Colonic mucosa (tissue), 4 donors: ENCODE data around the gene GUCA1A. TPM values are rescaled to one million over a fixed set of nuclear protein-coding genes. Genes with fewer than 3 reads are reported as not detected.
A peak's percentile ranks its signal among the peaks of the same experiment; 100 is the strongest.

ENCODE experiments used
- DNase-seq: peaks from one replicate; pipeline ENCODE4 v3.0.0-alpha.2; 2020
- H3K27ac ChIP-seq: fragments of 200-600 bp; one replicate; pipeline ENCODE4 v1.8.0; 2021
- H3K27me3 ChIP-seq: fragments of 200-600 bp; one replicate; pipeline ENCODE4 v1.8.0; 2021
- H3K36me3 ChIP-seq: fragments of 200-600 bp; one replicate; pipeline ENCODE4 v1.8.0; 2021
- H3K4me1 ChIP-seq: fragments of 200-600 bp; one replicate; pipeline ENCODE4 v1.8.0; 2021; ENCODE audit warnings: mild to moderate bottlenecking
- H3K4me3 ChIP-seq: fragments of 200-600 bp; one replicate; pipeline ENCODE4 v1.8.0; 2021
- H3K9ac ChIP-seq, 2 donors: one replicate each; pipeline ENCODE4 v1.7.0; 2013; ENCODE audit warnings: control low read depth in 2 of 2, low read depth in 2 of 2, low read length in 2 of 2
- H3K9me3 ChIP-seq: fragments of 200-600 bp; one replicate; pipeline ENCODE4 v1.8.0; 2021
- intact Hi-C: fragments of 100-400 bp; cut with DNase I; formaldehyde crosslinking; loops from one replicate; pipeline ENCODE4 v1.14.1; 2022
- total RNA-seq, 2 donors: library from RNA; stranded (reverse); fragmentation: NEBNext Ultra II Directional in 1 of 2; extraction: Animal tissue kit (Norgen Biotek cat#: 25700) in 1 of 2; gene quantifications; one replicate each; pipeline ENCODE4 v1.2.1, GENCODE V29; 2021
- TF ChIP-seq, protein P1 (sequence below): fragments of 200-600 bp; IDR thresholded peaks from one replicate; pipeline ENCODE4 v1.8.0; 2022; ENCODE audit warnings: antibody characterized with exemption, mild to moderate bottlenecking
- donor health status: healthy.
- donor health status: DM: no; HTN: no; CAD: no.
- donor health status: DM: no; HTN: no; CAD: no.

GUCA1A gene
- total RNA-seq, 2 donors from 2014 or later = not detected

DNA sequence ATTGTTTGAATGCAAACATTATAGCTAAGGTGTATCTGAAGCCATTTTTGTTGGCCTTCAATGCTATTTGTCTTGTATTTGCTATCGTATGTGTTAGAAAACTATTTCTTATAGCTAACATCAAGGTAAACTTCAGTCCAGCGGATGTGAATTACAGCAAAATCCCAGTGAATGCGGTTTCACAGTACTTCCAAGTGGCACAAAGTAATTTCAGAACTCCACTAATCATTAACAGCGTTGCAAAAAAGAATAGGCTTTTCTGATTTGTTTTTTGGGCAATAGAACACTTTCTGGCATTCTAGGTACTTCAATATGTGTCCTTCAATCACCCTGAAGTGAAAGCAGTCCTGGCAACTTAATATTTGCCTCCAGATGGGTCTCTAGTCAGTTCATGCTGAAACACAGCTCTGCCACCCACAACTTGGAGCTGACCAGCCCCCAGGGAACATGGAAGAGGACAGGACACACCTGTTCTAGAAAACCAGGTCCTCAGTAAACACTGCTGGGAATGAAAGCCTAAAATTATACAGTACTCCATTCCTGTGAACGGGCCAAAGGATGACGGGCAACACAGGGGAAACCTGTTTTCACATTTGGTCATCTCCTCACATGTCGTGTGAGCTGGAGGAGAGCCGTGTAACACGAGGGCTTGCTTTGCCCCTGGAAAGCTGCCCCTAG, 54.1 kb downstream of the GUCA1A start:
- no peak for DNase-seq
- H3K4me3 ChIP-seq = no peak overlapping the region
- H3K27ac ChIP-seq = peak overlapping the region; percentile 76
- intact Hi-C loops = no loop called here
- no peaks in the 10 kb centered on the region for H3K27me3 ChIP-seq
- H3K9ac ChIP-seq = peak overlapping the region in 1 of 2 donors; percentile 73
- no peaks in the 10 kb centered on the region for H3K4me1 ChIP-seq
- H3K9me3 ChIP-seq = no peaks in the 10 kb centered on the region
- H3K36me3 ChIP-seq = no peaks in the 10 kb centered on the region
- TF ChIP-seq, protein P1, sequence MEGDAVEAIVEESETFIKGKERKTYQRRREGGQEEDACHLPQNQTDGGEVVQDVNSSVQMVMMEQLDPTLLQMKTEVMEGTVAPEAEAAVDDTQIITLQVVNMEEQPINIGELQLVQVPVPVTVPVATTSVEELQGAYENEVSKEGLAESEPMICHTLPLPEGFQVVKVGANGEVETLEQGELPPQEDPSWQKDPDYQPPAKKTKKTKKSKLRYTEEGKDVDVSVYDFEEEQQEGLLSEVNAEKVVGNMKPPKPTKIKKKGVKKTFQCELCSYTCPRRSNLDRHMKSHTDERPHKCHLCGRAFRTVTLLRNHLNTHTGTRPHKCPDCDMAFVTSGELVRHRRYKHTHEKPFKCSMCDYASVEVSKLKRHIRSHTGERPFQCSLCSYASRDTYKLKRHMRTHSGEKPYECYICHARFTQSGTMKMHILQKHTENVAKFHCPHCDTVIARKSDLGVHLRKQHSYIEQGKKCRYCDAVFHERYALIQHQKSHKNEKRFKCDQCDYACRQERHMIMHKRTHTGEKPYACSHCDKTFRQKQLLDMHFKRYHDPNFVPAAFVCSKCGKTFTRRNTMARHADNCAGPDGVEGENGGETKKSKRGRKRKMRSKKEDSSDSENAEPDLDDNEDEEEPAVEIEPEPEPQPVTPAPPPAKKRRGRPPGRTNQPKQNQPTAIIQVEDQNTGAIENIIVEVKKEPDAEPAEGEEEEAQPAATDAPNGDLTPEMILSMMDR = no peak

DNA sequence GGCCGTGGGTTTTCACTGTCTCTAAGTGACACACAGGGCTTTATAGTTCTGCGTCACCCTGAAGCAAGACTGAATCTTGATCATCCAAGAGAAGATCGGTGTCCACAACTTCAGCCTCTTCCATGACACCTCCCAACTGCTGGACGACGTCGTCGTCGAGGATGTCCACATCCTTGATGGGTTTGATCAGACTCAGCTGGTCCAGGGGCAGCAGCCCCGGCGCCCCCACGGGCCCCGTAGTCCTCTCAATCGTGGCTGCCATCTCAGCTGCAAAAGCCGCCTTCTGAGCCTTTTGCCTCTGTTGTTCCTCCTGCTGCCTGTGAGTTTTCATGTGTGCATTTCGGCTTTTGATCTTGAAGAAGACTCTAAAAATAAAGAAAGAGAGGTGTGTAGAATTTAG, 55.1 kb downstream of the GUCA1A start:
- Histone ChIP-seq H3K9ac (no peak overlapping the region), H3K27me3 (no peaks in the 10 kb centered on the region), H3K4me1 (no peaks in the 10 kb centered on the region), H3K27ac (peak overlapping the region; percentile 76), H3K4me3 (no peak overlapping the region), H3K9me3 (no peaks in the 10 kb centered on the region), H3K36me3 (no peaks in the 10 kb centered on the region)
- TF ChIP-seq, protein P1 = no peak
- intact Hi-C loops = no loop called here
- DNase-seq = no peak

Other genes starting within 250 kb of the GUCA1A start
- gene CCND3, start 231.6 kb upstream of the GUCA1A start, total RNA-seq = 10 to 100 TPM; 86.2 to 92.3 TPM
- gene TAF8, start 122.8 kb upstream of the GUCA1A start, total RNA-seq = 10 to 100 TPM; 20.5 to 21.2 TPM
- 10 to 100 TPM; 35.1 to 42.3 TPM for gene C6orf132, start 30.7 kb upstream of the GUCA1A start, total RNA-seq
- 1 to 10 TPM in 1 of 2 donors, under 1 TPM in 1; 0.80 to 1.4 TPM for gene GUCA1B, start 21.6 kb downstream of the GUCA1A start, total RNA-seq
- gene MRPS10, start 44.5 kb downstream of the GUCA1A start, total RNA-seq = 10 to 100 TPM; 32.5 to 33.0 TPM